Measurements from ENCODE around the gene PAQR9. TPM values are rescaled to one million over a fixed set of nuclear protein-coding genes. Genes with fewer than 3 reads are reported as not detected.
A peak's percentile ranks its signal among the peaks of the same experiment; 100 is the strongest.
"Not testable (repeated sequence)": the region's sequence is repeated elsewhere in the genome, so short reads cannot be mapped to it uniquely, and the experiment has no call there.

Gene PAQR9
- total and polyA plus RNA-seq, 8 donors = 0.11 to 0.13 TPM; not detected in 6

DNA sequence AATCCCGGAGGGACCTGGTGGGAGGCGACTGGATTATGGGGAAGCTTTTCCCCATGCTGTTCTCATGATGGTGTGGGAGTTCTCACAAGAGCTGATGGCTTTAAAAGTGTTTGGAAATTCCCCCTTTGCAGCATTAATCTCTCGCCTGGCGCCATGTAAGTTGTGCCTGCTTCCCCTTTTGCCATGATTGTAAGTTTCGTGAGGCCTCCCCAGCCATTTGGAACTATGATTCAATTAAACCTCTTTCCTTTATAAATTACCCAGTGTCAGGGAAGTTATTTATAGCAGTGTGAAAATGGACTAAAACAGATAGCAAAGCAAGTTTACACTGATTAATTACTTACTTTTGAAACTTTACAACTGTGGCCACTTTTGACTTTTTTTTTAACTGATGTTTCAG lies 27.2 kb upstream of the PAQR9 start:
- DNase-seq (no peak), ATAC-seq (no peak)
- intact Hi-C loops (cut with DNase I) = loop anchor here in 1 of 2 donors (5.0 to 10.0 kb wide), 2 partner anchors 163 to 406 kb away; no protein-coding TSS in a partner anchor
- Histone ChIP-seq H3K36me3 (no peaks in the 10 kb centered on the region), H3K9me3 (no peaks in the 10 kb centered on the region), H3K27me3 (no peaks in the 10 kb centered on the region), H3K4me1 (peaks cover 0 to 13% of the 10 kb centered on the region in 2 donors), H3K4me3 (no peak overlapping the region), H3K27ac (no peak overlapping the region)
- TF ChIP-seq, protein P1, sequence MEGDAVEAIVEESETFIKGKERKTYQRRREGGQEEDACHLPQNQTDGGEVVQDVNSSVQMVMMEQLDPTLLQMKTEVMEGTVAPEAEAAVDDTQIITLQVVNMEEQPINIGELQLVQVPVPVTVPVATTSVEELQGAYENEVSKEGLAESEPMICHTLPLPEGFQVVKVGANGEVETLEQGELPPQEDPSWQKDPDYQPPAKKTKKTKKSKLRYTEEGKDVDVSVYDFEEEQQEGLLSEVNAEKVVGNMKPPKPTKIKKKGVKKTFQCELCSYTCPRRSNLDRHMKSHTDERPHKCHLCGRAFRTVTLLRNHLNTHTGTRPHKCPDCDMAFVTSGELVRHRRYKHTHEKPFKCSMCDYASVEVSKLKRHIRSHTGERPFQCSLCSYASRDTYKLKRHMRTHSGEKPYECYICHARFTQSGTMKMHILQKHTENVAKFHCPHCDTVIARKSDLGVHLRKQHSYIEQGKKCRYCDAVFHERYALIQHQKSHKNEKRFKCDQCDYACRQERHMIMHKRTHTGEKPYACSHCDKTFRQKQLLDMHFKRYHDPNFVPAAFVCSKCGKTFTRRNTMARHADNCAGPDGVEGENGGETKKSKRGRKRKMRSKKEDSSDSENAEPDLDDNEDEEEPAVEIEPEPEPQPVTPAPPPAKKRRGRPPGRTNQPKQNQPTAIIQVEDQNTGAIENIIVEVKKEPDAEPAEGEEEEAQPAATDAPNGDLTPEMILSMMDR (IDR thresholded peaks at IDR 0.05) = no peak

DNA sequence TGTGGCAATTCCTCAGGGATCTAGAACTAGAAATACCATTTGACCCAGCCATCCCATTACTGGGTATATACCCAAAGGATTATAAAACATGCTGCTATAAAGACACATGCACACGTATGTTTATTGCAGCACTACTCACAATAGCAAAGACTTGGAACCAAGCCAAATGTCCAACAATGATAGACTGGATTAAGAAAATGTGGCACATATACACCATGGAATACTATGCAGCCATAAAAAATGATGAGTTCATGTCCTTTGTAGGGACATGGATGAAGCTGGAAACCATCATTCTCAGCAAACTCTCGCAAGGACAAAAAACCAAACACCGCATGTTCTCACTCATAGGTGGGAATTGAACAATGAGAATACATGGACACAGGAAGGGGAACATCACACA lies 25.4 kb upstream of the PAQR9 start:
- H3K36me3 ChIP-seq; H3K9me3 ChIP-seq; H3K27me3 ChIP-seq; H3K4me1 ChIP-seq; ATAC-seq; H3K27ac ChIP-seq; H3K4me3 ChIP-seq; intact Hi-C loops (cut with DNase I); DNase-seq: not testable (repeated sequence)

DNA sequence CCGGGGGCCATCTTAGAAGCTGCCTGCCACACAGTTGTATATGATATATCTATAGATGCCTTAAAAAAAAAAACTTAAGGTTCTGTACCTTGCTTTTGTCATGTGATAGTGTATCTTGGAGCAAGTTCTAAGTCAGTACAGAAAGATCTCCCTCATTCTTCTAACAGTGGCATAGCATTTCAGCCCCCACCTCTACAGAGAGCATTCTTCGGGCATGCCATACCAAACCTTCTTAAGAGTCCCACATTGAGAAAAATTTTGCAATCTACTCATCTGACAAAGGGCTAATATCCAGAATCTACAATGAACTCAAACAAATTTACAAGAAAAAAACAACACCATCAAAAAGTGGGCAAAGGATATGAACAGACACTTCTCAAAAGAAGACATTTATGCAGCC lies 24.7 kb upstream of the PAQR9 start:
- H3K36me3 ChIP-seq; ATAC-seq; H3K27me3 ChIP-seq; H3K4me1 ChIP-seq; H3K4me3 ChIP-seq; intact Hi-C loops (cut with DNase I); H3K9me3 ChIP-seq; H3K27ac ChIP-seq; DNase-seq: not testable (repeated sequence)

DNA sequence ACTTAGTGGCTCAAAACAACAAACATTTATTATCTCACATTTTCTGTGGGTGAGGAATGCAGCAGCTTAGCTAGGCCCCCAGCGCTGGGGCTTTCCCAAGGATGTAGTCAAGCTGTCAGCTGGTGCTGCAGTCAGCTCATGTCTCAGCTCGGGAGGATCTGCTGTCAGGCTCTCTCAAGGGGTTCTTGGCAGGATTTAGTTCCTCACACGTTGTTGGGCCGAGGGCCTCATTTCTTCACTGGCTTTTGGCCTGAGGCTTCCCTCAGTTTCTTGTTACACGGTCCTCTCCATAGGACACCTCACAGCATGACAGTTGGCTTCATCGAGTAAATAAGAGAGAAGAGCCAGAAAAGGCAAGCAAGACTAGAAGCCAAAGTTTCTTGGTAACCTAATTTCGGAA lies 24.2 kb upstream of the PAQR9 start:
- no peaks in the 10 kb centered on the region for H3K4me1 ChIP-seq
- no peaks in the 10 kb centered on the region for H3K36me3 ChIP-seq
- intact Hi-C loops (cut with DNase I) = no loop called here
- no peak overlapping the region for H3K27ac ChIP-seq
- no peak overlapping the region for H3K4me3 ChIP-seq
- peak in 2 of 4 donors; percentile 74 to 81 for DNase-seq
- no peaks in the 10 kb centered on the region for H3K27me3 ChIP-seq
- peak; percentile 47 for ATAC-seq
- TF ChIP-seq, protein P1 (IDR thresholded peaks at IDR 0.05) = no peak
- H3K9me3 ChIP-seq = no peaks in the 10 kb centered on the region

DNA sequence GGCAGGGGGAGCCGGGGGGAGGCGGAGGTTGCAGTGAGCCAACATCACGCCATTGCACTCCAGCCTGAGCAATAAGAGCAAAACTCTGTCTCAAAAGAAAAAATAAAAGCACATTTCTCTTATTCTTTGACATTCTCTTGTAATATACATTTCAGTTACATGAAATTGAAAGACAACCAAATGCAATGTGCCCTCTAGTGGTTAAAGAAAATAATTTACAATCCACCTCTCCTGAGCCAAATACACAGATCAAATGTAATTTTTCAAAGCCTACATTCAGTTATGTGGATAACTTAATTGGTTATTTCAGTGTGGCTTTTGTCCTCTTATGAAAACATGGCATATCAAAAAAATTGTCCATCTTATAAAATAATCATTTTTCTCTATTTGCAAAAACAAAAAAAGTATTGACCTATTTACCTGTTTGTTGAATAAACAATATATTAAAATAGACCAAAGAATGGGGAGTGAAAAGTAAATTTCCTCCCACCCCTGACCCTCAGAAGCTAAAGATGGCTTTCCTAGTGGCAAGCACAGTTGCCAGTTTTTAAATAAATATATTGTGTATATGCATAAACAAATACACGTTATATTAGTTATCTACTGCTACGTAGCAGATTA lies 23.7 kb upstream of the PAQR9 start:
- Histone ChIP-seq H3K27me3 (no peaks in the 10 kb centered on the region), H3K4me1 (no peaks in the 10 kb centered on the region), H3K27ac (no peak overlapping the region), H3K9me3 (no peaks in the 10 kb centered on the region), H3K36me3 (no peaks in the 10 kb centered on the region), H3K4me3 (no peak overlapping the region)
- TF ChIP-seq, protein P1 (IDR thresholded peaks at IDR 0.05) = peak; percentile 60 to 66
- intact Hi-C loops (cut with DNase I) = no loop called here
- no peak for DNase-seq
- peak; percentile 72 for ATAC-seq

DNA sequence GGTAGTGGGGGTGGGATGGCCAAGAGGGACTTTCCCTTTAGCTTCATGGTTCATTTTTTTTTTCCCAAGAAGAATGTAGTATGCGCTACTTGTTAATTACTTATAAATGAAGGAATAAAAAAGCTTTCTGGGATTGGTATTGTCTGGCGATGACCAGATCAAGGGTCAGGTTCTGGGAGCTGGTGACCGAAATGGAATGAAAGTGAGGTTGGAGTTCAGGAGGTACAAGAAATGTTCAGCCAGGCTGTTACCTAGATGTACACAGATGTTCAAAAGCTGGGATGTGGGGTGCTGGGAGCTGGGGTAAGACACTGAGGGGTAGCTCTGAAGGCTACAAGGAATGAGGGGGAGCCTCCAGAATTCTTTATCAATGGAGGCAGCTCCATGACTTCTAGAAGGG lies 20.8 kb upstream of the PAQR9 start:
- no peaks in the 10 kb centered on the region for H3K4me1 ChIP-seq
- peaks cover 0 to 8% of the 10 kb centered on the region in 2 donors for H3K27me3 ChIP-seq
- H3K27ac ChIP-seq = no peak overlapping the region
- no peaks in the 10 kb centered on the region for H3K36me3 ChIP-seq
- intact Hi-C loops (cut with DNase I) = no loop called here
- TF ChIP-seq, protein P1 (IDR thresholded peaks at IDR 0.05) = no peak
- H3K4me3 ChIP-seq = no peak overlapping the region
- H3K9me3 ChIP-seq = no peaks in the 10 kb centered on the region
- DNase-seq = no peak
- no peak for ATAC-seq

Data from left lung (tissue), 10 donors.